H1 (cell line): ENCODE results near the gene ALK. TPM values are rescaled to one million over a fixed set of nuclear protein-coding genes. Genes with fewer than 3 reads are reported as not detected.

Experiments
- CTCF ChIA-PET: fragments of 300-600 bp; sonication (Branson Sonifier 250); formaldehyde crosslinking; loops from one replicate; lab custom pipeline; 2021; ENCODE audit not compliant: partially characterized antibody; lab: Charles Lee
- POLR2A ChIA-PET: fragments of 300-600 bp; sonication (Branson Sonifier 250); formaldehyde crosslinking; loops from one replicate; lab custom pipeline; 2021; ENCODE audit warnings: inconsistent platforms; ENCODE audit not compliant: partially characterized antibody; lab: Charles Lee
- DNase-seq, 2 experiments: peaks; one replicate each; pipeline versions ENCODE4 v3.0.0 to v3.0.0-alpha.2; 2010 to 2022; ENCODE audit warnings: low spot score in 2 of 2, low read depth in 1 of 2, mixed read lengths in 1 of 2
- FAIRE-seq: peaks from 2 replicates; lab custom pipeline; 2011; peaks lifted over from hg19 to GRCh38; lab: Jason Lieb, UNC
- H2AFZ ChIP-seq: 2 replicates; pipeline ENCODE4 v1.8.1; 2012; ENCODE audit warnings: low read length, inconsistent platforms
- H2AK5ac ChIP-seq: 2 replicates; pipeline ENCODE4 v1.6.1; 2013; ENCODE audit warnings: low read depth, low read length
- H2BK120ac ChIP-seq: replicated peaks from 2 replicates; pipeline ENCODE3; 2013; ENCODE audit warnings: low read depth, low read length, inconsistent platforms
- H2BK12ac ChIP-seq: 2 replicates; pipeline ENCODE4 v1.6.1; 2013; ENCODE audit warnings: low read depth, low read length
- H2BK15ac ChIP-seq: 2 replicates; pipeline ENCODE4 v1.6.1; 2013; ENCODE audit warnings: low read length
- H2BK20ac ChIP-seq: 2 replicates; pipeline ENCODE4 v1.6.1; 2013; ENCODE audit warnings: low read length
- H2BK5ac ChIP-seq: 2 replicates; pipeline ENCODE4 v1.6.1; 2013; ENCODE audit warnings: low read depth, low read length
- H3K14ac ChIP-seq: 2 replicates; pipeline ENCODE4 v1.6.1; 2013; ENCODE audit warnings: inconsistent platforms; ENCODE audit not compliant: insufficient read length
- H3K18ac ChIP-seq: 2 replicates; pipeline ENCODE4 v1.6.1; 2013; ENCODE audit warnings: low read length; ENCODE audit errors: extremely low read depth
- H3K23ac ChIP-seq: 2 replicates; pipeline ENCODE4 v1.6.1; 2013; ENCODE audit warnings: inconsistent platforms; ENCODE audit not compliant: insufficient read length
- H3K23me2 ChIP-seq: 2 replicates; pipeline ENCODE4 v1.6.1; 2013; ENCODE audit warnings: low read depth, low read length
- H3K27ac ChIP-seq: 2 replicates; pipeline ENCODE4 v1.6.1; 2011; ENCODE audit warnings: low read depth, low read length, inconsistent platforms
- H3K27me3 ChIP-seq, 4 experiments: replicated peaks in 1 of 4; 1 replicate in 1 of 4; 2 replicates in 3 of 4; pipeline versions ENCODE4 v1.6.1 to v1.8.1; 2011 to 2013; ENCODE audit warnings: low read length in 3 of 4, mild to moderate bottlenecking in 3 of 4, inconsistent platforms in 2 of 4, mixed read lengths in 2 of 4, moderate library complexity in 1 of 4; ENCODE audit not compliant: control insufficient read depth in 3 of 4, insufficient read depth in 3 of 4; ENCODE audit errors: extremely low read depth in 1 of 4
- H3K36me3 ChIP-seq, 4 experiments: 2 replicates each; pipeline versions ENCODE4 v1.6.1 to v1.8.1; 2011 to 2013; ENCODE audit warnings: mild to moderate bottlenecking in 4 of 4, low read length in 3 of 4, moderate library complexity in 2 of 4, control low read depth in 1 of 4, inconsistent platforms in 1 of 4; ENCODE audit not compliant: insufficient read depth in 4 of 4, control insufficient read depth in 2 of 4
- H3K4ac ChIP-seq: replicated peaks from 2 replicates; pipeline ENCODE3; 2013; ENCODE audit warnings: low read length, low read depth, mixed read lengths, inconsistent platforms; ENCODE audit not compliant: insufficient read length
- H3K4me1 ChIP-seq, 4 experiments: replicated peaks in 1 of 4; 1 replicate in 1 of 4; 2 replicates in 3 of 4; pipeline versions ENCODE4 v1.6.1 to v1.8.1; 2011 to 2013; ENCODE audit warnings: low read length in 3 of 4, inconsistent platforms in 2 of 4, mixed read lengths in 1 of 4; ENCODE audit not compliant: insufficient read depth in 4 of 4, control insufficient read depth in 3 of 4
- H3K4me2 ChIP-seq, 2 experiments: 2 replicates each; pipeline versions ENCODE4 v1.6.1 to v1.8.1; 2011 to 2013; ENCODE audit warnings: low read depth in 2 of 2, low read length in 2 of 2, control low read depth in 1 of 2, inconsistent platforms in 1 of 2, mild to moderate bottlenecking in 1 of 2; ENCODE audit not compliant: insufficient read depth in 1 of 2
- H3K4me3 ChIP-seq, 4 experiments: fragments of 200-600, 300-600 bp in 1 of 4; sonication (generic), shearing (Covaris generic), sonication (Bioruptor Twin) in 1 of 4; 2 replicates each; pipeline versions ENCODE4 v1.5.1 to v1.8.1; 2011 to 2016; ENCODE audit warnings: low read length in 4 of 4, low read depth in 3 of 4, control low read depth in 2 of 4, inconsistent platforms in 2 of 4, mild to moderate bottlenecking in 2 of 4, mixed read lengths in 1 of 4, moderate library complexity in 1 of 4; ENCODE audit not compliant: insufficient read depth in 2 of 4; ENCODE audit errors: extremely low read depth in 1 of 4
- H3K56ac ChIP-seq: replicated peaks from 2 replicates; pipeline ENCODE3; 2013; ENCODE audit warnings: low read depth, mild to moderate bottlenecking, mixed read lengths, low read length, inconsistent platforms; ENCODE audit not compliant: insufficient read length
- H3K79me1 ChIP-seq: 2 replicates; pipeline ENCODE4 v1.6.1; 2013; ENCODE audit warnings: low read depth, low read length, control low read depth
- H3K79me2 ChIP-seq, 2 experiments: 2 replicates each; pipeline versions ENCODE4 v1.6.1 to v1.8.1; 2012 to 2013; ENCODE audit warnings: low read length in 2 of 2, mild to moderate bottlenecking in 2 of 2, inconsistent platforms in 1 of 2; ENCODE audit not compliant: insufficient read depth in 2 of 2, control insufficient read depth in 1 of 2
- H3K9ac ChIP-seq, 4 experiments: replicated peaks in 1 of 4; 1 replicate in 1 of 4; 2 replicates in 3 of 4; pipeline versions ENCODE4 v1.6.1 to v1.8.1; 2011 to 2013; ENCODE audit warnings: low read depth in 3 of 4, low read length in 3 of 4, control low read depth in 2 of 4, mild to moderate bottlenecking in 2 of 4, moderate library complexity in 2 of 4, inconsistent platforms in 1 of 4; ENCODE audit errors: extremely low read depth in 1 of 4
- H3K9me3 ChIP-seq, 2 experiments: 2 replicates each; pipeline versions ENCODE4 v1.6.1 to v1.8.1; 2012 to 2013; ENCODE audit warnings: mild to moderate bottlenecking in 2 of 2, moderate library complexity in 2 of 2, control low read depth in 1 of 2, inconsistent platforms in 1 of 2, low read depth in 1 of 2, low read length in 1 of 2, mixed read lengths in 1 of 2; ENCODE audit not compliant: insufficient read depth in 2 of 2
- H4K20me1 ChIP-seq, 2 experiments: replicated peaks in 1 of 2; 2 replicates each; pipeline versions ENCODE3 to v1.8.1; 2011 to 2013; ENCODE audit warnings: inconsistent platforms in 2 of 2, low read length in 2 of 2, mild to moderate bottlenecking in 1 of 2; ENCODE audit not compliant: insufficient read depth in 2 of 2, control insufficient read depth in 1 of 2
- H4K5ac ChIP-seq: 2 replicates; pipeline ENCODE4 v1.6.1; 2013; ENCODE audit warnings: low read length, low read depth, mixed read lengths, inconsistent platforms; ENCODE audit not compliant: insufficient read length
- H4K8ac ChIP-seq: 2 replicates; pipeline ENCODE4 v1.8.0; 2013; ENCODE audit warnings: mild to moderate bottlenecking, moderate library complexity, low read length, inconsistent platforms; ENCODE audit not compliant: insufficient read depth; ENCODE audit errors: extremely low read depth
- H4K91ac ChIP-seq: replicated peaks from 2 replicates; pipeline ENCODE3; 2013; ENCODE audit warnings: low read length, mixed read lengths, inconsistent platforms; ENCODE audit not compliant: insufficient read length
- BRCA1 ChIP-seq: IDR thresholded peaks from 2 replicates; pipeline ENCODE4 v1.6.1; 2012; ENCODE audit warnings: low read depth, low read length, improper control_type of control experiment
- CBX5 ChIP-seq: fragments of 300-800, 300-1000 bp; sonication (generic); IDR thresholded peaks from 2 replicates; pipeline ENCODE4 v1.7.1; 2016; ENCODE audit warnings: antibody characterized with exemption, low read length, low read depth
- CHD1 ChIP-seq: IDR thresholded peaks from 2 replicates; pipeline ENCODE4 v1.6.1; 2012; ENCODE audit warnings: low read depth, low read length, improper control_type of control experiment
- CHD2 ChIP-seq: IDR thresholded peaks from 2 replicates; pipeline ENCODE4 v1.6.1; 2012; ENCODE audit warnings: low read length, improper control_type of control experiment
- CTBP2 ChIP-seq: IDR thresholded peaks from 2 replicates; pipeline ENCODE4 v1.7.0; 2011; ENCODE audit warnings: borderline replicate concordance, mild to moderate bottlenecking, moderate library complexity, mixed read lengths, low read length; ENCODE audit not compliant: insufficient read depth, insufficient read length
- FOSL1 ChIP-seq: IDR thresholded peaks from 2 replicates; pipeline ENCODE4 v1.6.1; 2011; ENCODE audit warnings: mild to moderate bottlenecking, low read depth, low read length, moderate library complexity; ENCODE audit not compliant: insufficient read depth
- KDM4A ChIP-seq: IDR thresholded peaks from one replicate; pipeline ENCODE4 v1.7.1; 2012; ENCODE audit warnings: low read depth, mild to moderate bottlenecking, moderate library complexity, low read length, inconsistent platforms; ENCODE audit not compliant: severe bottlenecking
- NANOG ChIP-seq: IDR thresholded peaks from 2 replicates; pipeline ENCODE4 v1.6.1; 2011; ENCODE audit warnings: low read length, low read depth, mild to moderate bottlenecking, inconsistent platforms; ENCODE audit not compliant: insufficient read depth, poor library complexity, severe bottlenecking
- RBBP5 ChIP-seq: IDR thresholded peaks from 2 replicates; pipeline ENCODE4 v1.7.1; 2012; ENCODE audit warnings: low read depth, mild to moderate bottlenecking, inconsistent platforms, low read length, moderate library complexity, borderline replicate concordance
- SAP30 ChIP-seq: fragments of 300-600 bp; sonication (generic); IDR thresholded peaks from 2 replicates; pipeline ENCODE4 v1.7.1; 2012; ENCODE audit warnings: low read length, moderate library complexity, mild to moderate bottlenecking, inconsistent platforms; ENCODE audit not compliant: insufficient read depth, insufficient replicate concordance
- SIRT6 ChIP-seq: IDR thresholded peaks from one replicate; pipeline ENCODE4 v1.7.1; 2012; ENCODE audit warnings: low read length, inconsistent platforms
- TAF7 ChIP-seq: optimal IDR thresholded peaks from 2 replicates; pipeline ENCODE3; 2011; ENCODE audit warnings: low read depth, mild to moderate bottlenecking, inconsistent platforms, low read length, moderate library complexity, borderline replicate concordance
- polyA plus RNA-seq, 7 experiments: library from polyadenylated mRNA; depleted of rRNA in 3 of 7; stranded (reverse) in 5 of 7; unstranded in 2 of 7; fragments of >200 nt in 5 of 7; fragments of 200-250 nt in 2 of 7; gene quantifications; 1 replicate in 5 of 7; 2 replicates in 1 of 7; 4 replicates in 1 of 7; pipeline versions ENCODE4 v1.2.1 to v1.2.3, GENCODE V29; 2011 to 2013; ENCODE audit warnings: missing spikeins in 2 of 7, mixed read lengths in 2 of 7
- total RNA-seq: library from RNA; stranded (reverse); fragmentation: NEBNext Ultra II Directional; extraction: Animal tissue kit (Norgen Biotek cat#: 25700); gene quantifications from 2 replicates; pipeline ENCODE4 v1.2.1, GENCODE V29; 2021
- TF ChIP-seq, protein P1 (sequence below), 3 experiments: IDR thresholded peaks; 1 replicate in 2 of 3; 2 replicates in 1 of 3; pipeline versions ENCODE4 v1.5.1 to v1.6.1; 2011; ENCODE audit warnings: low read length in 3 of 3, mild to moderate bottlenecking in 3 of 3, inconsistent platforms in 2 of 3, low read depth in 1 of 3, moderate library complexity in 1 of 3; ENCODE audit not compliant: insufficient read depth in 1 of 3; ENCODE audit errors: control extremely low read depth in 1 of 3

ALK gene
- total and polyA plus RNA-seq, 2 of the 8 experiments (the other 6 are each of a cell fraction or from before 2014, with no cell fraction given), result 0.02 to 0.09 TPM

DNA sequence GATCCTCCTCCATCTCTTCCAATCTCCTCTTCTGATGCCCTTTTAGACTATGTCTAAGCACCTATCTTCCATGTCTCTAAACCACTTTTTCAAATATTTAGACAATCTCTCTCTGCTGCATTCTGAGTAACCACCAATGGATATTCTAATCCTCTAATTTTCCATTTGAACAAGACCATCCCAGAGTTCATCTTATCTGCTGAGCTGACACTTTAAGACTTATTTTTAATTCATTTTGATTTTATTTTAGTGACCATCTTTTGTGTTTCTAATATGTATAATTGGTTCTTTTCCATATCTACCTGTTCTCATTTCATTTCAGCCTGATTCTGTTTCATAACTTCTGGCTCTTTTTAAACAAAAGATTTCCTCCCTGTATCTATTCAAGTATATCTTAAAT is 436.3 kb downstream of the ALK start:
- DNase-seq (no peak), FAIRE-seq (no peak)
- Histone ChIP-seq H3K4me2 (no peak overlapping the region), H3K23ac (no peak overlapping the region), H4K5ac (no peak overlapping the region), H2AFZ (no peak overlapping the region), H3K79me1 (no peaks in the 10 kb centered on the region), H2BK20ac (no peak overlapping the region), H4K20me1 (no peaks in the 10 kb centered on the region), H2BK5ac (no peak overlapping the region), H3K27me3 (no peaks in the 10 kb centered on the region), H3K56ac (no peak overlapping the region), H4K8ac (no peak overlapping the region), H3K14ac (no peak overlapping the region), H3K23me2 (no peaks in the 10 kb centered on the region), H2BK15ac (no peak overlapping the region), H3K9me3 (no peaks in the 10 kb centered on the region), H2BK12ac (no peak overlapping the region), H3K4me3 (no peak overlapping the region), H3K4me1 (peaks cover 0 to 2% (median 0%) of the 10 kb centered on the region in 4 experiments; a peak in 1 of 7 replicates), H3K36me3 (no peaks in the 10 kb centered on the region), H2BK120ac (no peak overlapping the region), H2AK5ac (no peak overlapping the region), H3K9ac (no peak overlapping the region), H3K79me2 (no peaks in the 10 kb centered on the region), H3K18ac (no peak overlapping the region), H4K91ac (no peak overlapping the region), H3K4ac (no peak overlapping the region), H3K27ac (no peak overlapping the region)
- ChIA-PET POLR2A (no interaction called here), CTCF (no interaction called here)
- TF ChIP-seq SIRT6 (no peak), CBX5 (no peak), CHD1 (no peak), KDM4A (no peak), CTBP2 (no peak), BRCA1 (no peak), FOSL1 (no peak), TAF7 (no peak), NANOG (no peak), SAP30 (no peak), CHD2 (no peak), RBBP5 (no peak)
- TF ChIP-seq, protein P1, sequence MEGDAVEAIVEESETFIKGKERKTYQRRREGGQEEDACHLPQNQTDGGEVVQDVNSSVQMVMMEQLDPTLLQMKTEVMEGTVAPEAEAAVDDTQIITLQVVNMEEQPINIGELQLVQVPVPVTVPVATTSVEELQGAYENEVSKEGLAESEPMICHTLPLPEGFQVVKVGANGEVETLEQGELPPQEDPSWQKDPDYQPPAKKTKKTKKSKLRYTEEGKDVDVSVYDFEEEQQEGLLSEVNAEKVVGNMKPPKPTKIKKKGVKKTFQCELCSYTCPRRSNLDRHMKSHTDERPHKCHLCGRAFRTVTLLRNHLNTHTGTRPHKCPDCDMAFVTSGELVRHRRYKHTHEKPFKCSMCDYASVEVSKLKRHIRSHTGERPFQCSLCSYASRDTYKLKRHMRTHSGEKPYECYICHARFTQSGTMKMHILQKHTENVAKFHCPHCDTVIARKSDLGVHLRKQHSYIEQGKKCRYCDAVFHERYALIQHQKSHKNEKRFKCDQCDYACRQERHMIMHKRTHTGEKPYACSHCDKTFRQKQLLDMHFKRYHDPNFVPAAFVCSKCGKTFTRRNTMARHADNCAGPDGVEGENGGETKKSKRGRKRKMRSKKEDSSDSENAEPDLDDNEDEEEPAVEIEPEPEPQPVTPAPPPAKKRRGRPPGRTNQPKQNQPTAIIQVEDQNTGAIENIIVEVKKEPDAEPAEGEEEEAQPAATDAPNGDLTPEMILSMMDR (IDR thresholded peaks at IDR 0.05; ENCODE audit: control extremely low read depth in 1 of 3, insufficient read depth in 1 of 3, low read depth in 1 of 3, low read length in 3 of 3), result no peak
